A673 (cell line): ENCODE data around the gene ZBP1. TPM values are rescaled to one million over a fixed set of nuclear protein-coding genes. Genes with fewer than 3 reads are reported as not detected.

Experiments
- BruUV-seq: library from RNA; stranded (reverse); fragments of 400-500 nt; replicated peaks from 2 replicates; lab custom pipeline; 2021; lab: Mats Ljungman, UMichigan
- CTCF ChIA-PET: fragments of 300-600 bp; sonication (Branson Sonifier 250); formaldehyde crosslinking; loops from one replicate; lab custom pipeline; 2022; ENCODE audit warnings: antibody characterized with exemption; lab: Charles Lee
- POLR2A ChIA-PET: fragments of 300-600 bp; sonication (Branson Sonifier 250); formaldehyde crosslinking; loops from one replicate; lab custom pipeline; 2022; ENCODE audit warnings: antibody characterized with exemption; ENCODE audit not compliant: low non-redundant PET; lab: Charles Lee
- DNase-seq: peaks from one replicate; pipeline ENCODE4 v3.0.0-alpha.2; 2015; ENCODE audit warnings: low spot score
- H3K27ac ChIP-seq: fragments of 200-600 bp; sonication (generic); 2 replicates; pipeline ENCODE4 v1.5.1; 2016; ENCODE audit warnings: mixed run types, low read depth, mild to moderate bottlenecking, mixed read lengths, antibody characterized with exemption, low read length; ENCODE audit not compliant: poor library complexity, severe bottlenecking
- H3K27me3 ChIP-seq: fragments of 200-600 bp; sonication (generic); replicated peaks from 2 replicates; pipeline ENCODE4 v1.6.1; 2017; ENCODE audit warnings: mixed run types, low read depth, mild to moderate bottlenecking, mixed read lengths, antibody characterized with exemption, low read length; ENCODE audit not compliant: insufficient read depth, poor library complexity
- H3K36me3 ChIP-seq: fragments of 200-600 bp; sonication (generic); 2 replicates; pipeline ENCODE4 v1.6.1; 2016; ENCODE audit warnings: mixed run types, mild to moderate bottlenecking, mixed read lengths, antibody characterized with exemption, low read length; ENCODE audit not compliant: insufficient read depth, poor library complexity, severe bottlenecking
- H3K4me1 ChIP-seq: fragments of 200-600 bp; sonication (generic); 2 replicates; pipeline ENCODE4 v1.6.1; 2017; ENCODE audit warnings: mixed run types, mild to moderate bottlenecking, mixed read lengths, antibody characterized with exemption, low read length; ENCODE audit not compliant: insufficient read depth, poor library complexity, severe bottlenecking
- H3K4me3 ChIP-seq: fragments of 200-600 bp; sonication (generic); 2 replicates; pipeline ENCODE4 v1.5.1; 2016; ENCODE audit warnings: low read depth, mixed run types, mild to moderate bottlenecking, mixed read lengths, low read length; ENCODE audit not compliant: poor library complexity, severe bottlenecking
- H3K9me3 ChIP-seq: fragments of 200-600 bp; sonication (generic); 2 replicates; pipeline ENCODE4 v1.6.1; 2016; ENCODE audit warnings: mixed run types, low read depth, mild to moderate bottlenecking, mixed read lengths, antibody characterized with exemption, low read length; ENCODE audit not compliant: poor library complexity, severe bottlenecking
- EZH2 ChIP-seq: fragments of 200-600 bp; sonication (generic); IDR thresholded peaks from 2 replicates; pipeline ENCODE4 v1.6.1; 2017; ENCODE audit warnings: borderline replicate concordance, low read depth, mild to moderate bottlenecking, mixed read lengths, antibody characterized with exemption, low read length; ENCODE audit not compliant: poor library complexity, severe bottlenecking
- intact Hi-C: fragments of 100-400 bp; cut with micrococcal nuclease; formaldehyde crosslinking; loops from one replicate; pipeline ENCODE4 v1.10.0; 2022; ENCODE audit not compliant: unreplicated experiment
- total RNA-seq: library from RNA; stranded (reverse); gene quantifications from 2 replicates; pipeline ENCODE4 v1.2.3, GENCODE V29; 2021
- TF ChIP-seq, protein P1 (sequence below): fragments of 300-800, 200-600 bp; sonication (generic); conservative IDR thresholded peaks from 2 replicates; pipeline ENCODE4 v1.5.1; 2017; ENCODE audit warnings: low read depth, mild to moderate bottlenecking, antibody characterized with exemption, low read length, moderate library complexity, mixed read lengths

The ZBP1 gene
- total RNA-seq, 1 experiment from 2014 or later = not detected

DNA sequence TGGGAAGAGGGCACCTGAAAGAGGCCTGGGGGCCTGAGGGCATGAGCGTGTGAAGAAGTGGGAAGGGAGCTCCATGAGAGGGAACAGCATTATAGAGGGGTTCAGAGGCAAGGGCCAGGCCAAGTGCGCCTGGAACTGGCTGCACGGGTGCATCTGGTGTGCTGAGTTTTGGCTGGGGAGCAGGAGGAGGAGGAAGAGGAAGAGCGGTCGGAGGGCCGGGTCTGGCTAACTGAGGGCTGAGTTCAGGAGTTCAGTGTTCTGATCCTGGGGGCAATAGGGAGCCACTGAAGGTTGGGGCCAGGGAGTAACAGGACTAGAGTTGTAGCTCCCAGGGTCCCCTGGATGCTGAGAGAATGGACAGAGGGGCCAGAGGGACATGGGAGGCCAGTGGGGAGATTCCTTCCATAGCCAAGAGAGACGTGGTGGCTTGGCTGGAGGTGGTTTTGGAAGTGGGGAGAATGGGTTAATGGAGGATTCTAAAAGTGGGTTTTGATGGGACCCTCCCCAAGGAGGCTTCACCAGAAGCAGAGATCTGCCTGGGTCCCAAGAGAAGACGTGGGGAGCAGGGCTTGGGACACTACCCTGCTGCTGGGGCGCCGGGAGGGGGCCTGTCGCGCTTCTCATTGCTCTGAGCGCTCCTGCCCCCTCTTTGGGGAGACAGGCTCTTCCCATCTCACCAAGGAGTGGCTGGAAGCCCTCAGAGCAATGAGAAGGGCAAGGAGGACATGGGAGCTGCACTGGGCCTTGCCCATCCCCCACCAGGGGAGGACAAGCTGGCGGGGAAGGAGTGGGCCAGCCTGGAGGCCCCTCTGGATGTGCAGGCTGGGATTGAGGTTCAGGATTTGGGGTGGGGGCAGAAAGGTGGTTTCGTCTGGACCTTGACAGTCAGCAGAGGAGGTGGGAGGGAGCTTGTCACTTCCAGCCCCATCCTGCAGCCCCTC lies 28.7 kb downstream of the ZBP1 start:
- no TSS peak for BruUV-seq
- no peak overlapping the region for H3K4me3 ChIP-seq
- H3K9me3 ChIP-seq = peaks cover 4% of the 10 kb centered on the region
- no peak for DNase-seq
- no peak overlapping the region for H3K27ac ChIP-seq
- H3K36me3 ChIP-seq = no peaks in the 10 kb centered on the region
- ChIA-PET CTCF (no interaction called here), POLR2A (no interaction called here)
- H3K27me3 ChIP-seq = no peaks in the 10 kb centered on the region
- TF ChIP-seq, protein P1, sequence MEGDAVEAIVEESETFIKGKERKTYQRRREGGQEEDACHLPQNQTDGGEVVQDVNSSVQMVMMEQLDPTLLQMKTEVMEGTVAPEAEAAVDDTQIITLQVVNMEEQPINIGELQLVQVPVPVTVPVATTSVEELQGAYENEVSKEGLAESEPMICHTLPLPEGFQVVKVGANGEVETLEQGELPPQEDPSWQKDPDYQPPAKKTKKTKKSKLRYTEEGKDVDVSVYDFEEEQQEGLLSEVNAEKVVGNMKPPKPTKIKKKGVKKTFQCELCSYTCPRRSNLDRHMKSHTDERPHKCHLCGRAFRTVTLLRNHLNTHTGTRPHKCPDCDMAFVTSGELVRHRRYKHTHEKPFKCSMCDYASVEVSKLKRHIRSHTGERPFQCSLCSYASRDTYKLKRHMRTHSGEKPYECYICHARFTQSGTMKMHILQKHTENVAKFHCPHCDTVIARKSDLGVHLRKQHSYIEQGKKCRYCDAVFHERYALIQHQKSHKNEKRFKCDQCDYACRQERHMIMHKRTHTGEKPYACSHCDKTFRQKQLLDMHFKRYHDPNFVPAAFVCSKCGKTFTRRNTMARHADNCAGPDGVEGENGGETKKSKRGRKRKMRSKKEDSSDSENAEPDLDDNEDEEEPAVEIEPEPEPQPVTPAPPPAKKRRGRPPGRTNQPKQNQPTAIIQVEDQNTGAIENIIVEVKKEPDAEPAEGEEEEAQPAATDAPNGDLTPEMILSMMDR = no peak
- no peak for TF ChIP-seq EZH2
- intact Hi-C loops = loop anchor here (5.0 kb wide), 1 partner anchor 209 kb away; no protein-coding TSS in a partner anchor
- no peaks in the 10 kb centered on the region for H3K4me1 ChIP-seq

DNA sequence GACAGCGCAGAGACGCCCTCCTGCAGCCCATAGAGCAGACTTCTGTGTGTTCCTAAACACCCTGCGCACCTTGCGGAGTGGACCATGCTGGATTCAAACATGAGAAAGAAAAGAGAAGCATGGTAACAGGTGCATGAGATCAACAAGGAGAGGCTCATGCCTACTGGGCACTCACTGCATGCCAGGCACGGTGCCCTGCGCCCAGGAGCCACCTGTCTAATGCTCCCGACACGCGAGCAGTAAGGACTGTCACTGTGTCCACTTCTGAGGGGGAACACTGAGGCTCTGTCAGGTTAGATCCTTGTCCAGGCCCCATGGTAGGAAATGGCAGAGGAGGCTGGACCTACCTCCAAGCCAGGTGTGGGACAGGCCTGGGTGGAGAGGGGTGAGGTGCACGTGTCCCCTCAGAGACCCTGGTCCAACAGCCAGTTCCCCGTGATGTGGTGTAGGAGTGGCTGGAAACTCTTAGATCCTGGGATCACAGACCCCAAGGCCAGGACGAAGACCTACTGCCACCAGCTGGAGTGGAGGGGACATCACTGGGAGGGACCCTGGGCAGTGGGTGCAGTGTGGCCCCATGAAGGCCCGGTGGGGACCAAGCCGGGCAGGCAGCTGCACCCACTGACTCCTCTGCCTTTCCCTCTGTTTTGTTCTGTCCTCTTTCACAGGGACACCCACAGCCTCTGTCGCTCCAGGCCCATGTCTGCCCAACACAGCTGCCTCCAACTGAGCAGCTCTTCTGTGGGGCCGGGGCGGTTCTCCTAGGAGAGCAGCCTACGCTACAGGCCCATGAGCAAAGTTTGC lies 29.5 kb downstream of the ZBP1 start:
- Histone ChIP-seq H3K36me3 (no peaks in the 10 kb centered on the region), H3K4me3 (no peak overlapping the region), H3K9me3 (peaks cover 4% of the 10 kb centered on the region), H3K4me1 (no peaks in the 10 kb centered on the region), H3K27ac (no peak overlapping the region), H3K27me3 (no peaks in the 10 kb centered on the region)
- ChIA-PET POLR2A (no interaction called here), CTCF (interaction anchor here (0.5 kb wide), 1 partner anchor 8 kb away, joined by 3 read pairs; no protein-coding TSS in a partner anchor)
- intact Hi-C loops = loop anchor here (5.0 kb wide), 1 partner anchor 208 kb away; no protein-coding TSS in a partner anchor
- no TSS peak for BruUV-seq
- DNase-seq = no peak
- TF ChIP-seq EZH2 = no peak
- TF ChIP-seq, protein P1 = no peak

DNA sequence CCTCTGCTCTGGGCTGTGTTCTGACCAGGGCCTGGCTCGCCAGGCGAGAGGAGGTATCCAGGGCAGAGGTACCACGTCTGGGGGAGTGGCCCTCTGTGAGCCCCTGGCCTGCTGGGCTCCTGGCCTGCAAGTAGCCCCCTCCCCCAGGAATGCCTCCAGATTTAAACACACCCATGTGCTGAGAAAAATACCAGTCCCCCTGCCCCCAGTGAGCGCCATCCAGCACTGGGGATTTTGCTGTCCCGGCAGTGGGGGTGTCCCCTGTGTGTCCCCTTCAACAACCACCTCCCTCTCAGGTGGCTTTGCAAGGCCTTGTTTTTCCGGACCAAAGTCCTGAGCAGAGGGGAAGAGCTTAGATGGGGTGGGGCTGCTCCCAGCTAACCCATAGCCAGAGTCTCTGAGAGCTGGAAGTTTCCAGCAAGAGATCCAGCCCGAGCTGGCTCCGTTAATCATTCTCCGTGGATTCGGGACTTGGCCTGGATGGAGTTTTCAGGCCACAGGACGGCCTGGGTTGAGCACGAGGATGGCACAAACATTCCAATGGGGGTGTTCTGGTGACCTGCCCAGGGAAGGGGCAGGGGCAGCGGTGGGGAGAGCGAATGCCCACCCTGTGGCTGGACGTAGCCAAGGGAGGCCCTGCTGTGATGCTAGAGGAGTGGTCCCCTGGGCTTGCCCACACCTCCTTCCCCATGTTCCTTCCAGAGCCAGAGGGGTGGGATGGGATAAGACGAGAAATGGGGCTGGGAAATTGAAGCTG lies 30.3 kb downstream of the ZBP1 start:
- no TSS peak for BruUV-seq
- ChIA-PET POLR2A (no interaction called here), CTCF (no interaction called here)
- Histone ChIP-seq H3K9me3 (peaks cover 4% of the 10 kb centered on the region), H3K27me3 (no peaks in the 10 kb centered on the region), H3K4me1 (no peaks in the 10 kb centered on the region), H3K27ac (no peak overlapping the region), H3K36me3 (no peaks in the 10 kb centered on the region), H3K4me3 (no peak overlapping the region)
- TF ChIP-seq EZH2 = no peak
- DNase-seq = no peak
- intact Hi-C loops = loop anchor here (5.0 kb wide), 1 partner anchor 208 kb away; no protein-coding TSS in a partner anchor
